Nucleus accumbens (tissue), 56 donors: ENCODE data around the gene ATP2B2.
A peak's percentile ranks its signal among the peaks of the same experiment; 100 is the strongest.

ENCODE experiments used
- DNase-seq, 56 donors: peaks; one replicate each; lab custom pipeline; 2025; lab: John Stamatoyannopoulos, UW

Gene ATP2B2

GRCh38 chr3:10408680-10409079, 96.7 kb downstream of the ATP2B2 start:
- DNase-seq: no peak

DNA sequence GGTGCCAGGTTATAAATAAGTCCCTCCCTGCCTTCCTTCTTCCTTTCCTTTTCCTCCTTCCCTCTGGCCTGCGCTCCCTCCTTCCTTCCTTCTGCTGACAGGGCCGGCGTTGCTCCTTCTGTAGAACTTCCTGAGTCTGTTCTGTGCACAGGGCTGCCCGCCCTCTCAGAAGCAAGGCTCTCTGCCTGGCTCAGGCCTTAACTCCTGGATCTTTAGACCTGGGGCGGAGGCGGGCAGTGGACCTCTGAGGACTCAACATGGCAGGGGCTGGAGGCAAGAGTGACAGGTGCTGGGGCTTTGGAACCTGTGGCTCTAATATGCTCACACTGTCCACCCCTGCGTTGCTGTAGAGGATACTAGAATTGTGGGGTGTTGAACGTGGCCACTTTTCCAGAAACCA, 98.0 kb downstream of the ATP2B2 start:
- DNase-seq: no peak

DNA sequence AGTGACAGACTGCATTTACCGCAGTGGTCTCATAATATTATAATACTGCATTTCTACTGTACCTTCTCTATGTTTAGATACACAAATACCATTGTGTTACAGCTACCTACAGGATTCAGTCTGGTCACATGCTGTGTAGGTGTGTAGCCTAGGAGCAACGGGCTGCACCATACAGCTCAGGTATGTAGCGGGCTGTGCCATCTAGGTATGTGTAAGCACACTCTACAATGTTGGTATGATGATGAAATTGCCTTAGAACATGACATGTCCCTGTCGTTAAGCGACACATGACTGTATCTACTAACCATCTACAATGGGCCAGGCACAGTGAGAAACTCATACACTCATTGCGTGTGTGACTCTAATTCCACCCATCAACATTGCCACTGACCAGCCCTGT, 99.0 kb downstream of the ATP2B2 start:
- no peak for DNase-seq

GRCh38 chr3:10405816-10406215, 99.6 kb downstream of the ATP2B2 start:
- no peak for DNase-seq

GRCh38 chr3:10404876-10405275, 100.5 kb downstream of the ATP2B2 start:
- no peak for DNase-seq

DNA sequence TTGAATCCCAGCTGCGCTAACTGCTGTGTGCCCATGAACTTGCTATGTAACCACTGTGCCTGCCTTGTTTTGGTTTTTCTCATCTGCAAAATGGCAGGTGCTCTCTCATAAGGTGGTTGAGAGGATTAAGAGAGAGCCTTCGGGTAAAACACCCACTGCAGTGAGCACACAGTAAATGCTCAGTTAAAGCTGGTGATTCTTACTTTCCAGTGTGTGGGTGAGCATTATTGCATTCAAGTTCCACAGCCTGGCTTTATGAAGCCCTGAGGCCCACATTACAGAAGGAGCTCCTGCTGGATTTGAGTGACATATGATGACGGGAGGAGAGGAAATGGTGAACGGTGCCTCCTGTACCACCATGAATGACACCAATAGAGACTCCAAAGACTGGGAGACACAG, 101.0 kb downstream of the ATP2B2 start:
- no peak for DNase-seq

DNA sequence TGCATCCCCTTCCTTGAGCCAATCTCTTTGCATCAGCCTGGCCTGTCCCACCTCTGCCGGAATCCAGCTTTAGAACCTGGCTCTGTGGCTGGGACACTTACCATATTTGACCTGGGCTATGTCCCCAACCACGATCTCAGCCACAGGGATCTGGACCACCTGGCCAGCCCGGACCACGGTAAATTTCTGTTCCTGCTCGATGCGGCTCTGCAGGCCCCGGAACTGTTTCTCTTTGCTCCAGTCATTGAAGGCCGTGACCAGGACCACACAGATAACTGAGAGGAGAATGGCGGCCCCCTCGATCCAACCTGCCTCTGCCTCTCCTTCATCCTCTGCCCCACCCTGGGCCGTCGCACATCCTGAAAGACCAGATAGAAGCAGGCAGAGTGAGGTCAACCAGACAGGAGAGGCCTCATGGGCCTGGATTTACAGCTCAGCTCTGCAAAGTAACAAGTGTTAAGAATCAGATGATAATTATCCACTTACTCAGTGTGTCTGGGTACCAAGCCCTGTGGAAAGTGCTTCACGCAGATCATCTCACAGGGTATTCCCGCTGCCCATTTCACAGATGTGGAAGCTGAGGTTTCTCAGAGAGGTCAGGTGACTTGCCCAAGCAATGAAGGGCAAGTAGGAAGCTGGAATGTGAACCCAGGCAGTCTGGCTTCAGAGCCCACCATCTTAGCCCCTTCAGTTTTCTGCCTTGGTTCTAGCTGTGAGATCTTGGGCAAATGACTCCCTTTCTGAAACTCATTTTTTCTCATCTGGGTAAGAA, 103.2 kb downstream of the ATP2B2 start:
- no peak for DNase-seq

DNA sequence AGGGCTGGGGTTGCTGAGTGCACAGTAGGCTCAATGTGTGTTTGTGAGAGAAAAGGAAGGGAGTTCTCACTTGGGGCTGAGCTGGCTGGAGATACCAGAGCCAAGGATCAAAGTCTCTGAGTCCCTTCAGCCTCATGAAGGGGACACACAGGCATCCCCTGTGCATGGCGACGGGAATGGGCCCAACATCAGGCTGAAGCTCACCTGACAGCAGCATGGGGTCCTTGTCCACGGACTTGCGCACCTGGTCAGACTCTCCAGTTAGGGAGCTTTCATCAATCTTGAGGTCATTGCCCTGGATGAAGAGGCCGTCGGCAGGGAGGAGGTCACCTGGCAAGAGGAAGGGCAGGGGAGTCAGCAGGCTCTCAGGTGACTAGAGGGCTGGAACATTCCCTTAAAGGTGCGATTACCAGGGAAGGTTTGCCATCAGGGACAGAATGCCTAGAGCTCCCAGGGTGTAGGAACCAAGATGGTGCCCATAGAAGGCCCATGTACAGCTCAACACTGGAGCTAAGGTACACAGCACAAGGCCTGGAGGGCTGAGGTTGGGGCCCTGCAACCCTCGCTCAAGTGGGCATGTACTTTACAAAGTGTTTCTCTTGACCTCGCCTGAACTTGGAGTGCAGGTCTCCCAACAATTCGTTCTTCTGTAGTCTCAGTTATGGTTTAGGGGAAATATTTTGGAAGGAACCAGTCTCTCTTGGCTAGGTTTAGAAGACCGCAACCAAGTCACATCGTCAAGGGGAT, 104.5 kb downstream of the ATP2B2 start:
- DNase-seq: no peak

GRCh38 chr3:10400050-10400748, 105.2 kb downstream of the ATP2B2 start:
- no peak for DNase-seq

GRCh38 chr3:10399634-10400033, 105.8 kb downstream of the ATP2B2 start:
- DNase-seq: no peak

GRCh38 chr3:10398341-10398740, 107.0 kb downstream of the ATP2B2 start:
- no peak for DNase-seq

GRCh38 chr3:10397879-10398278, 107.5 kb downstream of the ATP2B2 start:
- DNase-seq: no peak

- DNase-seq: no peak
Observed at GRCh38 chr3:10396931-10397330, 108.5 kb downstream of the ATP2B2 start.

GRCh38 chr3:10396083-10396482, 109.3 kb downstream of the ATP2B2 start:
- no peak for DNase-seq

DNA sequence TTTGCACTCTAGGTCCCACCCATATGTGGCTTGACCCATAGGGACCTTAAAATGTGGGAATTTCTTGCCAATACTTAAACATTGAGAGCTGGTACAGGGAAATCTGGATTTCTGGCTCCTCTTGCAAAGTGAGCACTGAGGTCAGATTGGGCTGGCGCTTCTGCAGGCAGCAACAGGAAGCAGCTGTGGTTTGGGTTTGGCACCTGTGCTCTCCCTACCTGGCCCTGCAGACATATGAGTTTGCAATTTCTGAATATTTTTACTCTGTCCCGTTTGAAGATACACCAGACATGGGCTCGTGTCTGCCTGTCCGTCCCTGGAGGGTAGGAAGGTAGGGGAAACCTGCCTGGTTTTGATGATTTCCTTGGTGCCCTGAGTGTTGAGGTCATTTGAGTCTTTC, 109.7 kb downstream of the ATP2B2 start:
- DNase-seq: no peak

DNA sequence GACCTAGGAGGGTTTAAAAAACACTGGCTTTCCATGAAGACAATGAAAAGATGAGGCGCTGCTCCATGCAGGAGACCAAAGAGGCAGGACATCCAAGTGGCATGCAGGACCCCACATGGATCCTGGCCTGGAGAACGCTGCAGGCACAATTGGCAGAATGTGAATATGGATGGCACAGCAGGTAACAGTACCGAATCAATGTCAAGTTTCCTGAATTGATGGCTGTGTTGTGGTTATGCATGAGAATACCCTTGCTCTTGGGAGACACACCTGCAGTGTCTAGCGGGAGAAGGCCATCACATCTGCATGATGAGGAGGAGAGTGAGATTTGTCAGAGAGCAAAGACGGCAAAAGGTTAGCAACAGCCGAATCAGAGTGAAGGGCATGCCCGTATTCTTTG, 110.2 kb downstream of the ATP2B2 start:
- no peak for DNase-seq

GRCh38 chr3:10394491-10395025, 110.8 kb downstream of the ATP2B2 start:
- DNase-seq: no peak

- no peak for DNase-seq
Observed at GRCh38 chr3:10393514-10393913, 111.9 kb downstream of the ATP2B2 start.

- DNase-seq: no peak
Observed at GRCh38 chr3:10392906-10393461, 112.4 kb downstream of the ATP2B2 start.

GRCh38 chr3:10392244-10392643, 113.1 kb downstream of the ATP2B2 start:
- DNase-seq: no peak

DNA sequence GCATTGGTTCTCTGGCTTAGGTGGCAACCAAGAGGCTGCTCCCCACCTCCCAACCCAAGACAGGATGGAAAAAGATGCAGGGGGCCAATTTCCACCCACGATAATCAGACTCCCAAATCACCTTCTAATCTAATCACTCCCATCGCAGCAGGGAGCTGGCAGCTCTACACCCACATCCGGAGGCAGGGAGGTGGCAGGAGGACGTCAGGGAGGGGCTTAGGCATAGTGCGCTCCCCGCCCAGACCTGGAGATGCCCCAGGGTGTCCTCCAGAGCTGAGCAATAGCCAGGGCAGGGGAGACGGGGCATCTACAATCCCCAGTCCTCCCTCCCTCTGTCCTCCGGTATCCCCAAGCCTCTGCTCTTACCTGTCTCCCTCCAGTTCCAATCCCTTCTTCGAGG, 114.0 kb downstream of the ATP2B2 start:
- peak in 1 of 56 donors; percentile 32 for DNase-seq
